Neural crest cell (in vitro differentiated cells): ENCODE data around the gene GNPTG. TPM values are rescaled to one million over a fixed set of nuclear protein-coding genes. Genes with fewer than 3 reads are reported as not detected.
A peak's percentile ranks its signal among the peaks of the same experiment; 100 is the strongest.

Experiments
- DNase-seq: peaks from one replicate; pipeline ENCODE4 v3.0.0; 2021; ENCODE audit warnings: low read depth, mixed read lengths, low spot score
- H3K27ac Mint-ChIP-seq: one replicate; pipeline ENCODE4 v1.8.0; 2021; ENCODE audit warnings: mild to moderate bottlenecking, mixed read lengths; ENCODE audit not compliant: unreplicated experiment
- H3K27me3 Mint-ChIP-seq: 2 replicates; pipeline ENCODE4 v1.8.0; 2021; ENCODE audit warnings: low read depth, mild to moderate bottlenecking, mixed read lengths
- H3K36me3 Mint-ChIP-seq: 2 replicates; pipeline ENCODE4 v1.8.0; 2021; ENCODE audit warnings: low read depth, mild to moderate bottlenecking, mixed read lengths
- H3K4me1 Mint-ChIP-seq: 2 replicates; pipeline ENCODE4 v1.8.0; 2021; ENCODE audit warnings: mixed read lengths
- H3K4me3 Mint-ChIP-seq: one replicate; pipeline ENCODE4 v1.8.0; 2021; ENCODE audit warnings: mild to moderate bottlenecking, mixed read lengths
- H3K9me3 Mint-ChIP-seq: 2 replicates; pipeline ENCODE4 v1.8.0; 2021; ENCODE audit warnings: mixed read lengths
- total RNA-seq: library from RNA; stranded (reverse); gene quantifications from 2 replicates; pipeline ENCODE4 v1.2.1, GENCODE V29; 2021
- TF ChIP-seq, protein P1 (sequence below): fragments of 200-600 bp; sonication (generic); conservative IDR thresholded peaks from 2 replicates; pipeline ENCODE4 v1.5.0; 2021; ENCODE audit warnings: antibody characterized with exemption, mild to moderate bottlenecking

Gene GNPTG
- total RNA-seq, 1 donor from 2014 or later, result 38.3 TPM

DNA sequence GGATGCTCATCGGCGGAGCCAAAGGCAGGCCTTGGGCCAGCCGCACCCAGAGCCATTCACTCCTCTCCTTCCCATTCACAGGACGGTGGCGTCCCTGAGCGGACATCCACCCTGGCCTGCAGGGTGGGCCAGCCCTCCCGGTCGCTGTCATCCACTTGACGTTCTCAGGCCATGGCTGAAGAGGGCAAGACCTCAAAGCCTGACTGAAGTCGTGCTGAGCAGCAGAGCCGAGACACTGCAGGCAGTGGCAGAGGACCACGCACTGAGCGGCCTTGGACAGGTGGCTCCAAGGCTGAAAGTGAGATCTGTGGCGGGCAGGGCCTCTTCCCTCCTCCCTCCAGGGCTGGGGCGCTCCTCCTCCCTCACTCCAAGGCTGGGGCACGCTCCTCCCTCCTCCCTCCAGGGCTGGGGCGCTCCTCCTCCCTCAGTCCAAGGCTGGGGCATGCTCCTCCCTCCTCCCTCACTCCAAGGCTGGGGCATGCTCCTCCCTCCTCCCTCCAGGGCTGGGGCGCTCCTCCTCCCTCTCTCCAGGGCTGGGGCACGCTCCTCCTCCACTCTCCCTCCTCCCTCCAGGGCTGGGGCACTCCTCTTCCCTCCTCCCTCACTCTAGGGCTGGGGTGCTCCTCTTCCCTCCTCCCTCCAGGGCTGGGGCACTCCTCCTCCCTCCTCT lies 24.1 kb downstream of the GNPTG start:
- Mint-ChIP-seq H3K27me3 (peaks cover 2% of the 10 kb centered on the region), H3K4me1 (peaks cover 19% of the 10 kb centered on the region), H3K27ac (no peak overlapping the region), H3K4me3 (no peak overlapping the region), H3K36me3 (no peaks in the 10 kb centered on the region), H3K9me3 (no peaks in the 10 kb centered on the region)
- DNase-seq, result no peak
- TF ChIP-seq, protein P1, sequence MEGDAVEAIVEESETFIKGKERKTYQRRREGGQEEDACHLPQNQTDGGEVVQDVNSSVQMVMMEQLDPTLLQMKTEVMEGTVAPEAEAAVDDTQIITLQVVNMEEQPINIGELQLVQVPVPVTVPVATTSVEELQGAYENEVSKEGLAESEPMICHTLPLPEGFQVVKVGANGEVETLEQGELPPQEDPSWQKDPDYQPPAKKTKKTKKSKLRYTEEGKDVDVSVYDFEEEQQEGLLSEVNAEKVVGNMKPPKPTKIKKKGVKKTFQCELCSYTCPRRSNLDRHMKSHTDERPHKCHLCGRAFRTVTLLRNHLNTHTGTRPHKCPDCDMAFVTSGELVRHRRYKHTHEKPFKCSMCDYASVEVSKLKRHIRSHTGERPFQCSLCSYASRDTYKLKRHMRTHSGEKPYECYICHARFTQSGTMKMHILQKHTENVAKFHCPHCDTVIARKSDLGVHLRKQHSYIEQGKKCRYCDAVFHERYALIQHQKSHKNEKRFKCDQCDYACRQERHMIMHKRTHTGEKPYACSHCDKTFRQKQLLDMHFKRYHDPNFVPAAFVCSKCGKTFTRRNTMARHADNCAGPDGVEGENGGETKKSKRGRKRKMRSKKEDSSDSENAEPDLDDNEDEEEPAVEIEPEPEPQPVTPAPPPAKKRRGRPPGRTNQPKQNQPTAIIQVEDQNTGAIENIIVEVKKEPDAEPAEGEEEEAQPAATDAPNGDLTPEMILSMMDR, result no peak

DNA sequence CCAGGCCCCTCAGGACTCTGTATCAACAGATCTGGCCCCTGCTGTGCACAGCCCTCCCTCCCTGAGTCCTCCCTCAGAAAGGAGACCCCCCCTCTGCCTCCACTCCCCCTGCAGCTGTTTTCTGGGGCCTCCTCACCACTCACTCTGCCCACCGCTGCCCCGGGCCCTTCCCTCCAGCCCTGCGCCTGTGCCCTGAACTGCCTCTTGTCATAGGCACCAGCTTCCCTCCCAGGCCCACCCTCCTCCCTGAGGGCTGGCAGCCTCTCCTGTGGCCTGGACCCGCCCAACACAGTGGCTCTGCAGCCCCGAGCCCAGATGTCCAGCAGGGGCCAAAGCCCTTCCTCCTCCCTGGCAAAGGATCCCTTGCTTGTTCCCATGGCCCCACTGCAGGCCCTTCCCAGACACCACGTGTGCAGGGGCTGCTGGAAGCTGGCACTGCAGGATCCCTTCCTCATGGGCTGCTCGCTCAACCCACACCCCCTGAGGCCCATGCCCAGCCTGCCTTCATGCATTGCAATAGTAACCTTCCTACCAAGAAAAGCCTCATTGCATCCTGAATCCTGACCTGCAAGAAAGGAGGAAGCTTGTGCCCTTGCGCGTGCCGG lies 25.8 kb downstream of the GNPTG start:
- no peaks in the 10 kb centered on the region for H3K9me3 Mint-ChIP-seq
- peaks cover 2% of the 10 kb centered on the region for H3K27me3 Mint-ChIP-seq
- DNase-seq, result no peak
- TF ChIP-seq, protein P1, result no peak
- no peak overlapping the region for H3K27ac Mint-ChIP-seq
- H3K4me3 Mint-ChIP-seq, result peak overlapping the region; percentile 85
- H3K4me1 Mint-ChIP-seq, result peaks cover 19% of the 10 kb centered on the region
- H3K36me3 Mint-ChIP-seq, result no peaks in the 10 kb centered on the region

DNA sequence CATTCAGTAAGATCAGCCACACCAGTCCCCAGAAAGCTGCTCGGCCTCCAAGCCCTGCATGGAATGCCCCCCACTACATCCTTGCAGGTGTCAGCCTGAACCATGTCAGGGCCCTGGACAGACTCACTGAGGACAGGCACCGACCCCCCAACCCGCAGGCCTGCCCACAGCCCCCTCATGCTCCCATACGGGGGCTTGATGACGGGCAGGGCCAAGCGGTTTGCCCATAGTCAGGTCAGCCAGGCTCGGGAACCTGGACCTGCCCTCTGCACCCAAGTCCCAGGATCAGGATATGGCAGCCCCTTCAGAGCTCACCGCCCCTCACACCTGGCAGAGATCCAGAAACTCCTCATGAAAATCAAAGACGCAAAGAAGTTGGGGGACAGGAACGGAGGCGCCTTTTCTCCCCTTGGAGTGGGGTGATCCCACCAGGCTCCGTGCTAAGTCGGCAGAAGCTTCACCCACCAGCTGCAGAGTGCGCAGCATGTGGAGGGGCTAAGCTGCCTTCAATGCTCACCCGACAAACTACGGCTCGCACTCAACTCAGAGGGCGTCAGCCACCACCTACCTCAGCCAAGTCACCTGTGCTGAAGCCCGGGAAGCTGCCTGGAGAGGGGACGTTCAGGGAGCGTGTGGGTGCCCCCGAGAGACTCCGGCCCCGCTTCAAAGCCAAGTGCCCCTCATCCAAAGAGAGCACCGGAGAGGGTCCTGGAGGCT lies 26.5 kb downstream of the GNPTG start:
- H3K27me3 Mint-ChIP-seq, result peaks cover 2% of the 10 kb centered on the region
- no peak for DNase-seq
- TF ChIP-seq, protein P1, result no peak
- no peaks in the 10 kb centered on the region for H3K36me3 Mint-ChIP-seq
- H3K4me1 Mint-ChIP-seq, result peaks cover 19% of the 10 kb centered on the region
- H3K4me3 Mint-ChIP-seq, result peak overlapping the region; percentile 85
- H3K9me3 Mint-ChIP-seq, result no peaks in the 10 kb centered on the region
- H3K27ac Mint-ChIP-seq, result no peak overlapping the region

DNA sequence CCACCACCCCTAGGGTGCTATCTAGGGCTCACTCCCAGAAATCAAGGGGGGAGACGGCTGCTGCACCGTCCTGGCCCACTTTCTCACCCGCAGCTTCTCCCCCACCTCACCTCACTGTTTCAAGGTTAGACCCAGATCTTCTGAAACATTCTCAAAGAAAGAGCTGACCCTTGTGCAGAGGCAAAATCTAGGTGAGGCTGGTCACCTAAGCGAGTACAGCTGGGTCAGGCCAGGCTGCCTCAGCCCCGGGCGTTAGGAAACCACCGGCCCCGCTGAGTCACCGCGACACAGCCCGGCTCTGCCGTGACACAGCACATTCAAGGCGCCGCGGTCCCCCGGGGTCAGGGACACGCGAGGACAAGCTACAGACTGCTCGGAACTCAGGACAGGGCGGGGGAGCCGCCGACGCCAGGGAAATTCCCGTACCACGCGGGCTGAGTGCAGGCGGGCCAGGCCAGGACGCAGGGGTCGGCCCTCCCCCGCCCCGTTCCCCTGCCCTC lies 27.1 kb downstream of the GNPTG start:
- Mint-ChIP-seq H3K9me3 (no peaks in the 10 kb centered on the region), H3K27me3 (peaks cover 2% of the 10 kb centered on the region), H3K27ac (peak overlapping the region; percentile 87), H3K4me3 (peak overlapping the region; percentile 85), H3K36me3 (no peaks in the 10 kb centered on the region), H3K4me1 (peaks cover 19% of the 10 kb centered on the region)
- TF ChIP-seq, protein P1, result no peak
- peak; percentile 22 for DNase-seq

DNA sequence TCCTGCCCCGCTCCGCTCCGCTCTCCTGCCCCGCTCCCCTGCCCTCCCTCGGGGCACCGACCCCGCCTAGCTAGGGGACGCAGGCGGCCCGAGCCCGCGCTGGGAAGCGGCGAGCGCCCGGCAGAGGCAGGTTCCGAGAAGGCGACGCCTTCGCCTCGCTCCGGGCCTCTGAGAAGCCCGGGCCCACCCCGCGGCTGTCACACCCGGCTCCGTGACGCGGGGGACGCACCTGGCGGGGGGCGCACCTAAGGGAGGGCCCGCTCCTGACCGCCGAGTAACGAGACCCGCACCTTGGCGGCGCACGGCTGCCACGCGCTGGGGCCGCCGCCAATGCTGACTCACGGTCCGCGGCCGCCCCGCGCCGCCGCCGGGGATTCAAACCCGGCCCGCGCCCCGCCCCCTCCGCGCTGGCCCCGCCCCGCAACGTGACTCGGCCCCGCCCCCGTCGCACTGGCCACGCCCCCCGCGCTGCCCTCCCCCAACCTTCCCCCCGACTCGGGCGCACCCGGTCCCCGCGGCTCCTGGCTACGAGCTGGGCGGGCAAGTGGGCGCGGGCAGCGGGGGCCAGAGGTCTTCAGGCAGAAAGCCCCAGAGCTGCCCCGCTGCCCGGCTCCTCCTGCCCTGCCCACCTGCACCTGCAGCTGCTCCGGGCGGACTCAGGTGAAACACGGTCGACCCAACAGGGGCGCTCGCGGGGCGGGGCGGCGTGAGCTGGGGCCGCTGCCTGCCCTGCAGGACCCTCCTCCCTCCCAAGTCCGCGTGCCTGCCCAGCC lies 27.8 kb downstream of the GNPTG start:
- TF ChIP-seq, protein P1, result no peak
- peak; percentile 71 for DNase-seq
- Mint-ChIP-seq H3K27ac (no peak overlapping the region), H3K27me3 (peaks cover 2% of the 10 kb centered on the region), H3K36me3 (no peaks in the 10 kb centered on the region), H3K4me1 (peaks cover 19% of the 10 kb centered on the region), H3K9me3 (no peaks in the 10 kb centered on the region), H3K4me3 (peak overlapping the region; percentile 87)
